Left lung (tissue), 10 donors: ENCODE results near the gene TLE6. TPM values are rescaled to one million over a fixed set of nuclear protein-coding genes. Genes with fewer than 3 reads are reported as not detected.

Experiments used
- ATAC-seq: fragments of 200-7000 bp; cut with Tn5 transposase; one replicate; pipeline ENCODE4 v1.9.1; 2020; ENCODE audit warnings: moderate library complexity
- DNase-seq, 4 donors: peaks; one replicate each; pipeline ENCODE4 v3.0.0-alpha.2; 2013 to 2020
- H3K27ac ChIP-seq, 2 donors: fragments of 200-600 bp; sonication (generic) in 1 of 2; one replicate each; pipeline versions ENCODE4 v1.5.0 to v1.8.0; 2020 to 2021
- H3K27me3 ChIP-seq, 2 donors: fragments of 200-600 bp; sonication (generic) in 1 of 2; one replicate each; pipeline versions ENCODE4 v1.5.0 to v1.8.0; 2020 to 2021
- H3K36me3 ChIP-seq, 2 donors: fragments of 200-600 bp; sonication (generic) in 1 of 2; one replicate each; pipeline versions ENCODE4 v1.5.0 to v1.8.0; 2020 to 2021
- H3K4me1 ChIP-seq, 2 donors: fragments of 200-600 bp; one replicate each; pipeline ENCODE4 v1.8.0; 2021
- H3K4me3 ChIP-seq, 2 donors: fragments of 200-600 bp; sonication (generic) in 1 of 2; one replicate each; pipeline versions ENCODE4 v1.5.0 to v1.8.0; 2020 to 2021; ENCODE audit warnings: mild to moderate bottlenecking in 1 of 2
- H3K9me3 ChIP-seq, 2 donors: fragments of 200-600 bp; sonication (generic) in 1 of 2; one replicate each; pipeline versions ENCODE4 v1.5.0 to v1.8.0; 2020 to 2021
- intact Hi-C, 2 donors: fragments of 100-400 bp; cut with DNase I; formaldehyde crosslinking; loops; one replicate each; pipeline versions ENCODE4 v1.11.2 to v1.14.2; 2022
- polyA plus RNA-seq, 6 donors: library from polyadenylated mRNA; unstranded; fragments of 120-200 nt; gene quantifications; one replicate each; pipeline ENCODE4 v1.2.1, GENCODE V29; 2013; ENCODE audit not compliant: insufficient read length in 6 of 6
- total RNA-seq, 2 donors: library from RNA; stranded (reverse); fragmentation: NEBNext Ultra II Directional; extraction: Animal tissue kit (Norgen Biotek cat#: 25700); gene quantifications; one replicate each; pipeline ENCODE4 v1.2.1, GENCODE V29; 2021
- TF ChIP-seq, protein P1 (sequence below), 2 donors: fragments of 200-600 bp; sonication (generic) in 1 of 2; IDR thresholded peaks; one replicate each; pipeline versions ENCODE4 v1.5.0 to v1.8.0; 2021; ENCODE audit warnings: antibody characterized with exemption in 2 of 2
- donor health status: DM: no; HTN: yes; CAD: no.
- donor health status: DM: no; HTN: no; CAD: no.

The TLE6 gene
- total and polyA plus RNA-seq, 8 donors, result 3.3 to 16.0 (median 10.5) TPM

- intact Hi-C loops, result no loop called here
- peaks cover 0 to 6% of the 10 kb centered on the region in 2 donors for H3K27me3 ChIP-seq
- peaks cover 0 to 16% of the 10 kb centered on the region in 2 donors for H3K36me3 ChIP-seq
- H3K9me3 ChIP-seq, result no peaks in the 10 kb centered on the region
- ATAC-seq (no peak), DNase-seq (no peak)
- TF ChIP-seq, protein P1, sequence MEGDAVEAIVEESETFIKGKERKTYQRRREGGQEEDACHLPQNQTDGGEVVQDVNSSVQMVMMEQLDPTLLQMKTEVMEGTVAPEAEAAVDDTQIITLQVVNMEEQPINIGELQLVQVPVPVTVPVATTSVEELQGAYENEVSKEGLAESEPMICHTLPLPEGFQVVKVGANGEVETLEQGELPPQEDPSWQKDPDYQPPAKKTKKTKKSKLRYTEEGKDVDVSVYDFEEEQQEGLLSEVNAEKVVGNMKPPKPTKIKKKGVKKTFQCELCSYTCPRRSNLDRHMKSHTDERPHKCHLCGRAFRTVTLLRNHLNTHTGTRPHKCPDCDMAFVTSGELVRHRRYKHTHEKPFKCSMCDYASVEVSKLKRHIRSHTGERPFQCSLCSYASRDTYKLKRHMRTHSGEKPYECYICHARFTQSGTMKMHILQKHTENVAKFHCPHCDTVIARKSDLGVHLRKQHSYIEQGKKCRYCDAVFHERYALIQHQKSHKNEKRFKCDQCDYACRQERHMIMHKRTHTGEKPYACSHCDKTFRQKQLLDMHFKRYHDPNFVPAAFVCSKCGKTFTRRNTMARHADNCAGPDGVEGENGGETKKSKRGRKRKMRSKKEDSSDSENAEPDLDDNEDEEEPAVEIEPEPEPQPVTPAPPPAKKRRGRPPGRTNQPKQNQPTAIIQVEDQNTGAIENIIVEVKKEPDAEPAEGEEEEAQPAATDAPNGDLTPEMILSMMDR (IDR thresholded peaks at IDR 0.05), result no peak
- H3K27ac ChIP-seq, result no peak overlapping the region
- no peak overlapping the region for H3K4me3 ChIP-seq
- H3K4me1 ChIP-seq, result no peaks in the 10 kb centered on the region
Measured at GRCh38 chr19:3019211-3019854, 42.0 kb downstream of the TLE6 start.

DNA sequence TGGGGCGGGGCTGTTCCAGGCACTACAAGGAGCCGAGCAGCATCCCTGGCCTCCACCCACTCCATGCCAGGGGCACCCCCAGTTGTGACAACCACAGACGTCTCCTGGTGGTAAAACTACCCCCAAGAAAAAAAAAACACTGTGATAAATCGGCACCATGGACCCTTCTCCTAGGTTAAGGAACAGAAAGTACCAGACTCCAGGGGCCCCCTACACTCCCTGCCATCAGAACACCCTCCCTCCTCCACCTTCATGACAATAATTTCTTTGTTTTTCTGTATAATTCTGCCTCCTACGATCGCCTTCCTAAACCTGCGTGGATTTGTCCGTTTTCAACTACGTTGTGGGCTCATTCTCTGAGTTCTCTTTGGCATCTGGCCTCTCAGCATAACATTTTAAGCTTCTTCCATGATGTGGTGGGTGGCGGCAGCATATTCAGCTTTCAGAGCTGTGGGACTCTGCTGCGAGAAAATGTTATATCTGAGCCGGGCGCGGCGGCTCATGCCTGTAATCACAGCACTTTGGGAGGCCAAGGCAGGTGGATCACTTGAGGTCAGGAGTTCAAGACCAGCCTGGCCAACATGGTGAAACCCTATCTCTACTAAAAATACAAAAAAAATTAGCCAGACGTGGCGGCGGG is 43.1 kb downstream of the TLE6 start:
- ATAC-seq, result no peak
- TF ChIP-seq, protein P1 (IDR thresholded peaks at IDR 0.05), result no peak

GRCh38 chr19:3024509-3024869 is 47.1 kb downstream of the TLE6 start:
- H3K36me3 ChIP-seq, result peaks cover 0 to 1% of the 10 kb centered on the region in 2 donors

More for the DNA sequence above, 43.1 kb downstream of the TLE6 start:
- Histone ChIP-seq H3K27me3 (peaks cover 0 to 17% of the 10 kb centered on the region in 2 donors), H3K4me1 (no peaks in the 10 kb centered on the region), H3K36me3 (peaks cover 0 to 8% of the 10 kb centered on the region in 2 donors), H3K9me3 (no peaks in the 10 kb centered on the region), H3K27ac (no peak overlapping the region), H3K4me3 (no peak overlapping the region)
- no peak for DNase-seq
- intact Hi-C loops, result no loop called here

DNA sequence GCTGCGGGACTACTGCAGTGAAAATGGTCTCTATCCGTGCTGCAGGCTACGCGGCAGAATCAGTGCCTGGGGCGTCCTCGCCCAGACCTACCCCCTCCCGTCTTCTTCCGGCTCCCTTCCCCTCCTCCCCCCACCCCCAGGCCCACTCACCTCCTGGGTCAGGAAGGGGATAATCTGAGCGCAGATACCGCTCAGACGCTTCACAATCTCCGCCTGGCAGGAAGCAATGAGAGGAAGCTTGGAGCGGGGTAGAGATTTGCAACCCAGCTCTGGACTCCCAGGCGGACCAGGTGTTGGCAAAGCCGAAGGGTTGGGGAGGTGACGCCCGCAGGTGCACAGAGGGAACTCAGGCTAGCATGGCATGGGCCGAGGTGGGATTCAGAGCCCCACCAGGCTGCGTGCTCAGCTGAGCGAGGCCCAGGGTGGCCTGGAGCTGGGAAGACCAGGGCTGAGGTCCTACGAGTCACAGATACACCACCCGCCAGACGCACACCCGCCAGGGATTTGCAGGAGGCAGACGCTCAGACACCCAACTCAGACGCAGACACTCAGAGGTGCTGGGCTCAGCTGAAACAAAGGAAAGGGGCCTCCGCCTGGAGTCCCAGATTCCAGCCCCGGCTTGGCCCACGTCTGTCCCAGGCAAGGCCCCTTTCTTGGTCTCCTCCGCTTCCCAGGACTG is 47.6 kb downstream of the TLE6 start:
- no peak for ATAC-seq
- H3K9me3 ChIP-seq, result no peaks in the 10 kb centered on the region

More at GRCh38 chr19:3024509-3024869, 47.1 kb downstream of the TLE6 start:
- TF ChIP-seq, protein P1 (IDR thresholded peaks at IDR 0.05), result no peak
- Histone ChIP-seq H3K4me3 (no peak overlapping the region), H3K27ac (no peak overlapping the region), H3K4me1 (peaks cover 4 to 8% of the 10 kb centered on the region in 2 donors), H3K27me3 (peaks cover 0 to 48% of the 10 kb centered on the region in 2 donors), H3K9me3 (no peaks in the 10 kb centered on the region)
- DNase-seq (no peak), ATAC-seq (no peak)
- intact Hi-C loops, result no loop called here

More for the DNA sequence above, 47.6 kb downstream of the TLE6 start:
- Histone ChIP-seq H3K36me3 (no peaks in the 10 kb centered on the region), H3K27ac (no peak overlapping the region), H3K4me1 (peaks cover 4 to 8% of the 10 kb centered on the region in 2 donors), H3K27me3 (peaks cover 0 to 53% of the 10 kb centered on the region in 2 donors), H3K4me3 (no peak overlapping the region)
- TF ChIP-seq, protein P1 (IDR thresholded peaks at IDR 0.05), result no peak
- no peak for DNase-seq
- intact Hi-C loops, result no loop called here
